GM13976 (cell line): Measurements from ENCODE around the gene HSPA12A.

Experiments
- DNase-seq: peaks from one replicate; pipeline ENCODE4 v3.0.0; 2012; ENCODE audit warnings: low spot score
- CTCF ChIP-seq: IDR thresholded peaks from 2 replicates; pipeline ENCODE4 v1.5.1; 2012; ENCODE audit warnings: borderline replicate concordance, mild to moderate bottlenecking; ENCODE audit not compliant: insufficient read depth; ENCODE audit errors: extremely low read depth, missing control alignments, control extremely low read depth
- in situ Hi-C: fragments of 300-500 bp; cut with MboI; formaldehyde crosslinking; loops from one replicate; pipeline ENCODE4 v1.12.0; 2022; ENCODE audit warnings: low sequenced_read_pairs, mixed read lengths, inconsistent platforms; ENCODE audit not compliant: unreplicated experiment

Gene HSPA12A

GRCh38 chr10:116692225-116692624 is 50.1 kb downstream of the HSPA12A start:
- in situ Hi-C loops: loop anchor here (25.0 kb wide), 1 partner anchor 95 kb away; no protein-coding TSS in a partner anchor
- no peak for TF ChIP-seq CTCF

DNA sequence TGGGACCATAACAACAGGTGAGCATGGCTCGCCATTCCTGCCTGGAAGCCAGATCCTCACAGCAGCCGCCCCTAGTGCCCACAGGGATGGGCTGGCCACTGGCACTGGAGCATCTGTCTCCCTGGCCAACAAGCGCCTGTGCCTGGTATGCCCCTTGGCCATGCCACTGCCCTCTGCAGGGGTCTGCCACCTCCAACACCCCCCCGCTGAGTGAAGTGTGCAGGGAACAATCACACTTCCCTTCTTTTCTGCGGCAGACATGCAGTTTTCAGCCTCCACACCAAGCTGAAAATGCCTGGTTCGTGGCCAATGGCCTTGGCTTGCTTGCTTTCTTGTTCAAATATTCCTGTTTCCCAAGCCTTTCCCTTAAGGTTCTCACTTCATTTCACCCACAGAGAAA is 50.7 kb downstream of the HSPA12A start:
- no peak for DNase-seq
- in situ Hi-C loops: loop anchor here (25.0 kb wide), 1 partner anchor 96 kb away; no protein-coding TSS in a partner anchor
- TF ChIP-seq CTCF: no peak

More at GRCh38 chr10:116692225-116692624, 50.1 kb downstream of the HSPA12A start:
- no peak for DNase-seq

DNA sequence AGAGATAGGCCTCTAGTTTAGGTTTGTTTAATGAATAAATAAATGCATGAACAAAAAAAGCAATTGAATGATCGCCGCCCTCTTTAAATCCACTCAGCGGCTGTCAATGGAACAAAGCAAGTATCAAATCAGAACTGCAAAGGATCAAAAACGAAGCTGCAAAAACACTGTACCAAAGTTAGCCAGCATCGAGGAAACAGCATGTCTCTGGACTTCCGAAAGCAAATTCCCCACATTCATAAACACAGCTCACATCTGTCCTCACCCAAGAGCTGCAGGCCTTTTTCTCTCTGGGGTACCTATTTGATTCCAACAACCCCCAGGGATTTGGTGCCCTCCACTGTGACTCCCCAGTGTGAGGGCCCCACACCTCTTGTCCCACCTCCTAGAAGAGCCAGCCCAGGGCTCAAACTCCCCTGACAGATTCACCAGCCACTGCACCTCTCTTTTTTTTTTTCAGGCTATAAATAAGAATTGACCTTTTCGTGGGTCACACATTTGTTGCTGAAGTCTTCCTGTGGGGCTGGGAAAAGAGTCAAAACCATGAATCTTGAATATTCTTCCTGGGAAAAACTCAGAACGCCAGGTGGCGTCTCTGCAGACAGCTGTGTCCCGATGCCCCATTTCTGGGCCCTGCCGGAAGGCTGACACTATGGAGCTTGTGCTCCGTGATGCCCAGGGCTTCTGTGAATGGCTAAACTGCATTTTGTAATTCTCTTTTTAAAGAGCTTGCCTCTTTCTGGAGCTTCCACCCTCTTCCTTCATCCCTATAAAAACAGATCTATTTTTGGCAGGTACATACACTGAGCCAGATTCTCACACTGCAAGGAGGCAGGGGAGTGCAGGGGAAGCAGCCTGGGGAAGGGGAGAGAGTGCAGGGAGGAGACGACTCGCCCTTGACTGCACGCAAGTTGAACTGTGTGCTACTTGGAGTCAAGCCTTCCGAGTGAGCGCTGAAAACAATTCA is 51.7 kb downstream of the HSPA12A start:
- in situ Hi-C loops: loop anchor here (25.0 kb wide), 1 partner anchor 97 kb away; no protein-coding TSS in a partner anchor
- DNase-seq: no peak
- no peak for TF ChIP-seq CTCF

DNA sequence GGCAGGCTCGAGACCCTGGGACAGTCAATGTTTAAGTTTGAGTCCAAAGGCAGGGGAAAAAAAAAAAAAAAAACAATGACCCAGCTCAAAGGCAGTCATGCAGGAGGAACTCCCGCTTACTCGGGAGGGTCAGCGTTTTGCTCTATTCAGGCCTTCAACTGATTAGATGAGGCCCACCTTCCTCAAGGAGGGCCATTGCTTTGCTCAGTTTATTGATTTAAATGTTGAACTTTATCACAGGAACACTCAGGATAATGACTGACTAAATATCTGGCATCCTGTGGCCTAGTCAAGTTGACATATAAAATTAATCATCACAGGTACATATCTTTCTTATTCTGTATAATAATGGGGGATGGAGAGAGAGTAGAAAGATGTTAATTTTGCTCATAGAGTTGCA is 52.6 kb downstream of the HSPA12A start:
- DNase-seq: no peak
- in situ Hi-C loops: loop anchor here (10.0 to 25.0 kb wide), 2 partner anchors 98 to 485 kb away; no protein-coding TSS in a partner anchor
- TF ChIP-seq CTCF: no peak

DNA sequence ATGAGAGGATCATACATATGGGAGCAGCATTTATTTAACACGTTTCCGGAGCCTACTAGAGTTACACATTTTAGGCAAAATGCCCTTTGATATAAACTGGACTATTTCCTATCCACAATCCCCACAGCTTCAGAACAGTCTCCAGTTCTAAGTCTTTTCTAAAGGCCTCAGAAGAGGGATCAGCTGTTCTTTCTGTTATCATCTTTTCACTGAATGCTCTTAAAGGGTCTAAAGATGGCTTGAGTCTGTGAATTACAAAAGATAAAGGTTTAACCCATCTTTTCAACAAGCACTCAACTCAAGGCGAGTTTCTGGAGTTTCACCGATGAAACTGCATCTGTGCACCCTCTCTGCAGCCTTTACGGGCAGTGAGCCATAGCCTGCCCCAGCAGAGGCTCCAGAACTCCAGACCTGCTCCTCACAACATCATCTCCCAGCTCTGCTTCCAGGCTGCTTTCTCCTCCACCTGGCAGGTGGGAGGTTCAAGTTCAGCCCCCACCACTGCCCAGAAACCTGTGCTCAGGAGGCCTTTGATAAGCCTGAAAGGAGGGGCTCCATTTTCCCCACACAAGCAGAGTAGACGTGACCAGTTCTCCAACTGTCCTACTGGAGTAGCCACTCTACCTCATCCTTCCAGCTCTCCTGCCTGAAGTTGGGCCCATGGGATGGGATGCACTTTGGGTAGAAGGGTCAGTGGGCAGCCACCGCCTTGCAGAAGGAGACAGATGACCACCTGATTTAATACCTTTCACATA is 53.4 kb downstream of the HSPA12A start:
- no peak for TF ChIP-seq CTCF
- DNase-seq: no peak
- in situ Hi-C loops: loop anchor here (10.0 to 25.0 kb wide), 2 partner anchors 98 to 486 kb away; no protein-coding TSS in a partner anchor

GRCh38 chr10:116688241-116688711 is 54.1 kb downstream of the HSPA12A start:
- in situ Hi-C loops: loop anchor here (10.0 to 25.0 kb wide), 2 partner anchors 99 to 487 kb away; no protein-coding TSS in a partner anchor

More at GRCh38 chr10:116688241-116688711, 54.1 kb downstream of the HSPA12A start:
- DNase-seq: no peak
- TF ChIP-seq CTCF: no peak
